Raji (cell line): ENCODE results near the gene EEF2K.

ENCODE experiments used
- POLR2A ChIP-seq: IDR thresholded peaks from 2 replicates; pipeline ENCODE4 v1.6.1; 2011; ENCODE audit warnings: low read depth, low read length, control low read depth; ENCODE audit not compliant: insufficient read depth

Gene EEF2K

DNA sequence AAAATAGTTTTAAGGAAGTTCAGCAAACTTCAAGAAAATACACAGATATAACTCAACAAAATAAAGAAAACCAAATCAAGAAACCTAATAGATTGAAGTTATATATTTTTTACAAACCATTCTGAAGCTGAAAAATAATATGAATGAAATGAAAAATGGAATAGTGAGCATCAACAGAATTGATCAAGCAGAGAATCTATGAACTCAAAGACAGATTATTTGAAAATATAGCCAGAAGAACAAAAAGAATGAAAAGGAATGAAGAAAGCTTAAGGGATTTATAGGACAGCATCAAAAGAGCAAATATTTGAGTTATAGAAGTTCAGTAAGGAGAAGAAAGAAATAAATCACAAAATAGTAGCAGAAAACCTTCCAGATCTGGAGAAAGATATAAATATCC is 130.5 kb downstream of the EEF2K start:
- no peak for TF ChIP-seq POLR2A

DNA sequence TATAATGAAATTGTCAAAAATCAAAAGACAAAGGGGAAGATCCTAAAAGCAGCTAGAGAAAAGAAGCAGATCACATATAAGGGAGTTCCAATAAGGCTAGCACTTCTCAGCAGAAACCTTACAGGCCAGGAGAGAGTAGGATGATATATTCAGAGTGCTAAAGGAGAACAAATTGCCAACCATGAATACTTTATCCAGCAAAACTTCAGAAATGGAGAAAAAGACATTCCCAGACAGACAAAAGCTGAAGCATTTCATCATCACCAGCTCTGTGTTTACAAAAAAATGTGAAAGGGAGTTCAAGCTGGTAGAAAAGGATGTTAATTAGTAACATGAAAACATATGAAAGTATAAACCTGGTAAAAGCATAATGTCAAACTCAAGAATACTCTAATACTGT is 131.0 kb downstream of the EEF2K start:
- no peak for TF ChIP-seq POLR2A

DNA sequence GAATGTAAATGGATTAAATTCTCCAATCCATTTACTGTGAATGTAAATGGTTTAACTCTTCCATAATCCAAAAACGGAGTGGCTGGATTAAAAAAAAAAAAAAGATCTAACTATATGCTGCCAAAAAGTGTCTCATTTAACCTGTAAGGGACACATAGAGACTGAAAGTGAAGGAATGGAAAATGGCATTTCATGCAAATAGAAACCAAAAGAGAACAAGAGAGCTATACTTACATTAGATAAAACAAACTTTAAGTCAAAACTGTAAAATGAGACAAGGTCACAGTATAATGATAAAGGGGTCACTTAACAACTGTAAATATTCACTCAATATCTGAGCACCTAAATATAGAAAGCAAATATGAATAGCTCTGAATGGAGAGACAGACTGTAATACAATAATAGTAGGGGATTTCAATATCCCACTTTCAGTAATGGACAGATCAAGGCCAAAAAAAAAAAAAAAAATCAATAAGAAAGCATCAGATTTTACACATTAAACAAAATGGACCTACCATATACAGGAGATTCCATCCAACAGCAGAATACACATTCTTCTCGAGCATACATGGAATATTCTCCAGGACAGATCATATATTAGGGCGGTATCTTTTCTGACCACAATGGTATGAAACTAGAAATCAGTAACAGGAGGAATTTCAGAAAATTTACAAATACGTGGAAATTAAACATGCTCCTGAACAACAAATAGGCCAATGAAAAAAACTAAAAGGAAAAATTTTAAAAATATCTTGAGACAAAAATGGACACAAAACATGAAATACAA is 132.0 kb downstream of the EEF2K start:
- no peak for TF ChIP-seq POLR2A
